Duodenal mucosa (tissue), 2 donors: ENCODE measurements around the gene PHB1.

Experiments
- H3K27ac ChIP-seq: one replicate; pipeline ENCODE4 v1.7.0; 2013; ENCODE audit warnings: low read depth, low read length
- H3K27me3 ChIP-seq, 2 donors: one replicate each; pipeline ENCODE4 v1.7.0; 2013; ENCODE audit warnings: low read length in 2 of 2, control low read depth in 1 of 2; ENCODE audit not compliant: insufficient read depth in 2 of 2, control insufficient read depth in 1 of 2
- H3K36me3 ChIP-seq, 2 donors: one replicate each; pipeline ENCODE4 v1.7.0; 2013; ENCODE audit warnings: low read length in 2 of 2, control low read depth in 1 of 2; ENCODE audit not compliant: insufficient read depth in 2 of 2, control insufficient read depth in 1 of 2
- H3K4me1 ChIP-seq, 2 donors: one replicate each; pipeline ENCODE4 v1.7.0; 2013; ENCODE audit warnings: low read length in 2 of 2, control low read depth in 1 of 2; ENCODE audit not compliant: insufficient read depth in 2 of 2, control insufficient read depth in 1 of 2
- H3K4me3 ChIP-seq, 2 donors: one replicate each; pipeline ENCODE4 v1.7.0; 2013; ENCODE audit warnings: low read length in 2 of 2, low read depth in 1 of 2
- H3K9ac ChIP-seq, 2 donors: one replicate each; pipeline ENCODE4 v1.7.0; 2013; ENCODE audit warnings: low read length in 2 of 2, low read depth in 1 of 2
- H3K9me3 ChIP-seq, 2 donors: one replicate each; pipeline ENCODE4 v1.7.0; 2013; ENCODE audit warnings: low read length in 2 of 2, control low read depth in 1 of 2; ENCODE audit not compliant: control insufficient read depth in 1 of 2

Gene PHB1

DNA sequence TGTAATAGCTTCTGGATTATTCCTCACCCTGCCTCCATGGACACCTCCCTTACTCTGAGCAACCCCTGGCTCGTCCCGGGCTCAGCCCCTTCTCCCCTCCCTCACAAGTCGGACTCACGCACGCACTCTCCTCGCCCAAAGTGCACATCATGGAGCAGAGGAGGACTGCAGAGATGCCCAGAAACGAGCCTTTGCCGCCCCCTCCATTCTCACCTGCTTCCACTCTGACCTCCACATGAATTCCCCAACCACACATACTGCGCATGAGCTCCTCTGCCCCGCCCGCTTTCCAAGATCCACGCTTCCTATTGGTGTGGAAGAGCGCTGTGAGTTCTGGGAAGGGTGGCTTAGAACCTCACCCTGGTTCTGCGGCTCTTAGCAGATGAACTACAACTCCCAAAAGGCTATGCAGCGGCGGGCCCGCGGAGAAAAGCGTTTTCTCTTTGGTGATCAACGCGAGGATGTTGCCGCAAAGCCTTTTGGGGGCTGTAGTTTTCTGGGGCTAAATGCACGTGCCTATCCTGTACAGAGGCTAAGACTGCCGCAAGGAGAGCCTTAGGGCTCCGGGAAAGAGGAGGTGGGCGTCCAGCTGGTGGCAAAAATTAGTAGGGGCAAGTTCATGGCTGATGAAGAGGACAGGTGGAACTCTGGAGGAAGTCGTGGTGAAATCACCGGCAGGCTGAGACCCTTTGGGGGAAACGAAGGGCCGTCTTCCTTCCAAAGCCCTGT, at the start of gene PHB1:
Gene PHB1 (minus strand): TSS at position 261 of the 729 bp plus-strand sequence. CDS start 1,618 bp downstream, outside the sequence.
- peak within 1 kb of the TSS; percentile 96 to 100 for H3K4me3 ChIP-seq
- H3K36me3 ChIP-seq, result peaks cover 15 to 30% of the 10 kb centered on the region in 2 donors
- H3K27ac ChIP-seq, result no peak within 1 kb of the TSS
- peaks cover 15% of the 10 kb centered on the region in 2 donors for H3K4me1 ChIP-seq
- no peaks in the 10 kb centered on the region for H3K9me3 ChIP-seq
- peak within 1 kb of the TSS; percentile 89 to 94 for H3K9ac ChIP-seq
- no peaks in the 10 kb centered on the region for H3K27me3 ChIP-seq

DNA sequence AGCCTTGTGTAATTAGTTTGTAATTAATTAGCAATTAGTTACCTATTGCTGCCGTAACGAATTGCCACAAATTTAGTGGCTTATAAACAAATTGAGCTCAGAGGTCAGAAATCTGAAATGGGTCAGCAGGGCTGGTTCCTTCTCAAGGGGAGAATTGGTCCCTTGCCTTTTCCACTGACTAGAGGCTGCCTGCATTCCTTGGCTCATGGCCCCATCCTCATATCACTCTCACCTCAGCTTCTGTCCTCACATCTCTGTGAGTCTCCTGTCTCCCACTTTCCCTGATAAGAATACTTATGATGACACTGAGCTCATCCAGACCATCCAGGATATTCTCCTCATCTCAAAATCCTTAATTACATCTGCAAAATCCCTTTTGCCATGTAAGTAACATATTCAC, 49.4 kb upstream of the PHB1 start:
- no peaks in the 10 kb centered on the region for H3K36me3 ChIP-seq

DNA sequence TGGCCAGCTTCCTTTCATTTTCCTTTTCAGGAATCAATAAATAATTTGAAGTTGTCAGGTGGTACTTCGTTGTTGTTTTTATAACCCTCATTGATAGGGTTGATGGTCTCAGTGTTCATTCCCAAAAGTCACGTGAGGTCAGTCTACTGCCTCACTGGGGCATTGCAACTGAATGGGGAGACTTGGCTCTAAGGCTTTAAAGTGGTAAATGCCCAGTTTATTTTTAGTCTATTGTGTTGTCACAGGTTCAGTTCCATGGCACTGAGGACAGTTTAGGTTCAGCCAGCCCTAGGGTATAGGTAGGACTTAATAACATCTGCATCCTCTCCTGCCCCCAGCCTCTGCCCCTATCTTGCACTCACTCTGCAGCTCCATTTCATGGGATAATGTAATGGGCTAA, 46.9 kb upstream of the PHB1 start:
- peaks cover 38 to 49% of the 10 kb centered on the region in 2 donors for H3K27me3 ChIP-seq

More for the DNA sequence above, 49.4 kb upstream of the PHB1 start:
- H3K9me3 ChIP-seq, result peaks cover 4 to 11% of the 10 kb centered on the region in 2 donors
- no peak overlapping the region for H3K9ac ChIP-seq
- no peaks in the 10 kb centered on the region for H3K4me1 ChIP-seq
- no peak overlapping the region for H3K4me3 ChIP-seq
- no peak overlapping the region for H3K27ac ChIP-seq
- H3K27me3 ChIP-seq, result peaks cover 32 to 45% of the 10 kb centered on the region in 2 donors

DNA sequence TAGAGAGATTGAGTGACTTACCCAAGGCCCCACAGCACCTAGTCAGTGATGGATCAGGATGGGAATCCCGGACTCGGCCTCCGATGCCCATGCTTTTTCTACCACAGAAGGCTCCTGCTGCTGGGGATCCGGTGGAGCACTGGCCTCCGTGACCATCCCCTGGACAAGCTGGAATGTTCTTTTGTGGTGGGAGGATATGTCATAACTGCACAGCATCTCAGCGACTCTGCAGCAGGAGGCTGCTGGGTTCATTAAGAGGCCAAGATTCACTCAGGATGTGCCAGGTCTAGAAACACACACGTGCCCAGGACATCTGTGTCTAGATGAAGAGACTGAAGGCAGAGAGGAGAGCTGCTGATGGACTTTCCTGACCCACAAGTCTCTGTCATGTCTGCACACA, 45.7 kb upstream of the PHB1 start:
- Histone ChIP-seq H3K9ac (no peak overlapping the region), H3K4me1 (no peaks in the 10 kb centered on the region), H3K36me3 (no peaks in the 10 kb centered on the region), H3K27ac (no peak overlapping the region), H3K9me3 (peaks cover 4 to 11% of the 10 kb centered on the region in 2 donors), H3K27me3 (peaks cover 38 to 56% of the 10 kb centered on the region in 2 donors), H3K4me3 (no peak overlapping the region)

More for the DNA sequence above, 46.9 kb upstream of the PHB1 start:
- no peak overlapping the region for H3K9ac ChIP-seq
- H3K27ac ChIP-seq, result no peak overlapping the region
- peaks cover 4 to 11% of the 10 kb centered on the region in 2 donors for H3K9me3 ChIP-seq
- H3K4me3 ChIP-seq, result no peak overlapping the region
- H3K4me1 ChIP-seq, result no peaks in the 10 kb centered on the region
- H3K36me3 ChIP-seq, result no peaks in the 10 kb centered on the region

DNA sequence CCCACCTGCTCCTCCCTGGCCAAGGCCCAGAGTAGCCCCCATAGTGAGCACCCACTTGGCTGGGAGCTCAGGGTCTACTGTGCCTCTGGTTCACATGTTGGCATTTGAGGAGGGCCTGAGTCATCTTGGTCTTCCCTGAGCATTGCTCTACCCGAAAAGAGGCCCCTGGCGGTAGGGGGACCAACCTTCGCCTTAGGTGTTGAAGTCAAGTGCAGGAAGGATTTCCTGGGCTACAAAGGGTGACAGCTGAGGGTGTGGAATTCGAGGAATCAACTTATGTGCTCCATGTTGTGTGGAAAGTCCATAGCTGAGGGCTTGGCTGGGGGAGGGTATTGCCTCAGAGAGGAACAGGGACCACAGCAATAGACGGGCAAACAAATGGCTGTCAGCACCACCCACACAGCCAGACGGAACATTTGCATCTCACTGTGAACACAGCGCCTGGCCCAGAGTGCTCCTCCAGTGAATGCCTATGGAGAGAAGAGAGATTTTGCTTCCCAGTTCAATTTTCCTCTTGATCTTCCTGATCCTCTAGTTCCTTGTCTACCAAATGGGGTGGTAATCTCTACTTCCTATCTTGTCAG, 44.8 kb upstream of the PHB1 start:
- Histone ChIP-seq H3K9ac (no peak overlapping the region), H3K4me3 (no peak overlapping the region), H3K9me3 (peaks cover 4 to 9% of the 10 kb centered on the region in 2 donors), H3K27ac (no peak overlapping the region), H3K4me1 (no peaks in the 10 kb centered on the region), H3K36me3 (no peaks in the 10 kb centered on the region), H3K27me3 (peaks cover 36 to 56% of the 10 kb centered on the region in 2 donors)

DNA sequence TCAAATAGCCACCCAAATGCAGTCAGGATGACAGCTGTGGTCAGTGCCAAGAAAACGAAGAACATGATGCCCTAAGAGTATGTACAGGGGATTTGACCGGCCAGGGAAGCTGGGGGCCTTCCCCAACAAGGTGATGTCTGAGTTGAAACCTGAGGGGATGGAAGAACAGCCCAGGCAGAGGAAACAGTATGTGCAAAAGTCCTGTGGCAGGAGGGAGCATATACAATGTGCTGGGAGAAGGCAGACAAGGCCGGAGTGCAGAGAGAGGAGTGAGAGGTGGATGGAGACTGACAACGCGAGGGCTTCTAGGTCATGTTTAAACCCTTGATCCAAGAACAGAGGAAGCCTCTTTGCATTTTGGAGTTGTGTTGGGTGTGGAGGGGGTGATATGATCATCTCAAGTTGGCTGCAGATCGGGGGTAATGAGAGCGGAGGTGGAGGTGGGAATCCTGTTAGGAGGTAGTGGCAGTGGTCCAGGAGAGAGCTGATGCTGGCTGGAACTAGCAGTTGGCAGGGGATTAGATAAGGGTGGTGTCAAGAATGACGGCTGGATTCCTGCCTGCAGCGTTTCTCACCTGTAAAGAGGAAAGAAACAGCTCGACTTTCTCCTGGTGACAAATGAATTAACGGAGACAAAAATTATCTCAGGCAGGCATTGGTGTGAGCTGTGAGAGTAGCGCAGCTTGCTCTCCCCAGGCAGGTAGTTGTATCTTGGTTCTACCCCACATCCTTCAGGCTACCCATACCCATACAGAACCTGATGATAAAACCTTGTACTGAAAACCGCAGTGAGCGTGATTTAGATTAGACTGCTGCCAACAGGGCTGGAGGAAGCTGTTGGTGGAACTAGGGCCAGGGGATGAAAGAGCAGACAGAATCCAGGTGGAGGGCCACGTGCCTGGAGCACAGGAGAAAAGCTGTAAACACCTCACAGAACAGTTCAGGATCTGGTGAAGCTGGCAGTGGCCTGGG, 43.2 kb upstream of the PHB1 start:
- Histone ChIP-seq H3K36me3 (no peaks in the 10 kb centered on the region), H3K4me1 (no peaks in the 10 kb centered on the region), H3K9ac (no peak overlapping the region), H3K27ac (no peak overlapping the region), H3K27me3 (peaks cover 30 to 47% of the 10 kb centered on the region in 2 donors), H3K4me3 (no peak overlapping the region), H3K9me3 (no peaks in the 10 kb centered on the region)

DNA sequence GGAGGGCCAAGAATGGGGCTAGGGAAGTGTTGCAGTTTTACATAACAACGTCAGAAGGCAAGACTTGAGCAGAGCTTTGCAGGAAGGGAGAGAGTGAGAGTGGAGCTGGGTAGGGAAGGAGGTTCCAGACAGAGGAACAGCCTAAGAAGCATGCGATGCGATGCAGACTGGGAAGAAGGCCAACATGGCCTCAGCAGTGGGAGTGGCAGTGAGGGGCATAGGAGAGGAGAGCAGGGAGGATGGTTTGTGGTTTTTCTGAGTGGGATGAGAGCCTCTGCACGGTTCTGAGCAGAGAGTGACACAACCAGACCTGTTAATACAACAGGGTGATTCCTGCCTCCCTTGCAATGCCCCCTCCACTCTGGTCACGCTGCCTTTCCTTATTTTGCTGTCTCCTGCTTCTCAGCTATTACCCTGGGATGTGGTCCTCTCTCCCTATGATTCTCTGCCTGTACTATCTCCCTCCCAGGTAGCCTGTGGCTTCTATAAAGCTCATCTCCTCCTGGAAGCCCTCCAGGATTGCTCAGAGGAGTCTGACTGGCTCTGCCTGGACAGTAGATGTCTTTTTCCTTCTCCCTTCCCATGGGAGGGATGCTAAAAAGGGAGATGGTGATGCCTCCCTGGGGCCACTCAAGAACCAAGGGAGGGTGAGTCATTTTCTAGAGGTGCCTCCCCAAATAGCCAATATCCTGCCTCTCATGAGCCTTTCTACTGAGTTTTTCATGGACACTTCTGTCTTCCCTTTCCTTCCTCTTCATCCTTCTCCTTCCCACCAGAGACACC, 41.7 kb upstream of the PHB1 start:
- Histone ChIP-seq H3K9me3 (no peaks in the 10 kb centered on the region), H3K9ac (no peak overlapping the region), H3K27me3 (peaks cover 30 to 47% of the 10 kb centered on the region in 2 donors), H3K4me1 (no peaks in the 10 kb centered on the region), H3K27ac (no peak overlapping the region), H3K36me3 (no peaks in the 10 kb centered on the region), H3K4me3 (no peak overlapping the region)

DNA sequence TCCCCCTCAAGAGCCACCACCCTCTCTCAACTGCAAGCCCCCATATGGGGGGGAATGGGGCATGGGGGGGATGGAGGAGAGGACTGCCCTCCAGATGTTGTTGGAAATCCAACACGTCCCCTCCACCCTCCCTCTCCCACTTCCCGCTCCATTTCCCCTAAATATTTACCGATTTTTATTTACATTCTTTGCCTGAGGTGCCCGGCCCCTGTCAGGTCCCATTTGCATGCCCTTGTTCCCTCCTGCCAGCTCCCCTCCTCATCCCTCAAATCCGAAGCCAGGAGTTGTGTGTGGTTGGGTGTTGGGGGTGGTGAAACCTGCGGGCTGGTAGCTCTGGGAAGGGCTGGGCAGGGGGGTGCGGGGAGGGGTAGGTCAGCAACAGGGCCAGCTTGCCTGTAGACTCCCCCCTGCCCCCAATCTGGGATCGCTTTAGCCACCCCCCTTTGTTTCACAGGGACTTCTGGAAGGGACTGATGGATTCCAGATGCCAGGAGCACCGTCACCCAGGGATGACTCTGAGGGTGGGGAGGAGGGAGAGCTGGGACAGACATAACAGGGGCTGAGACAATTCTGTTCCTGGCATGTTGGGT, 40.7 kb upstream of the PHB1 start:
- no peak overlapping the region for H3K9ac ChIP-seq
- H3K9me3 ChIP-seq, result no peaks in the 10 kb centered on the region
- no peak overlapping the region for H3K4me3 ChIP-seq
- no peaks in the 10 kb centered on the region for H3K36me3 ChIP-seq
- H3K27ac ChIP-seq, result no peak overlapping the region
- no peaks in the 10 kb centered on the region for H3K4me1 ChIP-seq
- peaks cover 22 to 37% of the 10 kb centered on the region in 2 donors for H3K27me3 ChIP-seq

DNA sequence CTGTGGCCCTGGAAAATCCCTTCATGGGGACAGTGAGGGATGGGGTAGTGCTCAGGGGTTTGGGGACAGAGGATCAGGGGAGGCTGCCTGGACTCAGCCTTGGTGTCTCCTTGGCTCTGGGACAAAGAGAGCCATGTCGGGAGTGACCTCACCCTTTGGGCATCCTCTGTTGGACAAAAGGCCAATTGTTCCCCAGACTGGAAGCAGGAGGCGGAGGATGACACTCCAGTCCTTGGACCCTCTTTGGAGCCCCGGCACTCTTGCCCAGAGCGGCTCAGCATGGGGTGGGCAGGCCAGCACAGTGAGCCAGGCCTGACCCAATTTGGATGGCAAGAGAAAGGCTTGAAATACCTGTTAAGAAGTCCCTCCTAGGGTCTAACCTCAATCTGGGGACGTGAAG, 39.4 kb upstream of the PHB1 start:
- Histone ChIP-seq H3K27ac (no peak overlapping the region), H3K4me3 (no peak overlapping the region), H3K27me3 (peaks cover 16 to 27% of the 10 kb centered on the region in 2 donors), H3K36me3 (no peaks in the 10 kb centered on the region), H3K9ac (no peak overlapping the region), H3K4me1 (no peaks in the 10 kb centered on the region), H3K9me3 (no peaks in the 10 kb centered on the region)
